Stomach (tissue), 9 donors: Measurements from ENCODE around the gene SYCE3. TPM values are rescaled to one million over a fixed set of nuclear protein-coding genes. Genes with fewer than 3 reads are reported as not detected.

Experiments used
- DNase-seq, 2 donors: peaks; one replicate each; pipeline versions ENCODE4 v3.0.0 to v3.0.0-alpha.2; 2013 to 2019
- H3K27ac ChIP-seq, 5 donors: fragments of 200-600 bp in 4 of 5; sonication (generic) in 4 of 5; one replicate each; pipeline ENCODE4 v1.5.1; 2013 to 2019; ENCODE audit warnings: mild to moderate bottlenecking in 1 of 5, moderate library complexity in 1 of 5
- H3K27me3 ChIP-seq, 3 donors: fragments of 200-600 bp; sonication (generic); one replicate each; pipeline ENCODE4 v1.5.1; 2017 to 2019; ENCODE audit warnings: mixed run types in 1 of 3
- H3K36me3 ChIP-seq, 4 donors: fragments of 200-600 bp; sonication (generic); 1 replicate in 3 of 4; 2 replicates in 1 of 4; pipeline ENCODE4 v1.5.1; 2016 to 2019
- H3K4me1 ChIP-seq, 4 donors: fragments of 200-600 bp; sonication (generic); one replicate each; pipeline ENCODE4 v1.5.1; 2016 to 2019
- H3K4me3 ChIP-seq, 4 donors: fragments of 200-600 bp; sonication (generic) in 3 of 4; one replicate each; pipeline ENCODE4 v1.5.1; 2016 to 2019; ENCODE audit warnings: mild to moderate bottlenecking in 1 of 4
- H3K9me3 ChIP-seq, 4 donors: fragments of 200-600 bp; sonication (generic); one replicate each; pipeline ENCODE4 v1.5.1; 2016 to 2019
- EP300 ChIP-seq: sonication (generic); formaldehyde crosslinking; IDR thresholded peaks from one replicate; pipeline ENCODE4 v1.6.1; 2017; ENCODE audit warnings: antibody characterized with exemption
- POLR2A ChIP-seq, 4 donors: fragments of 450-650 bp; IDR thresholded peaks; one replicate each; pipeline ENCODE4 v1.6.1; 2016; ENCODE audit warnings: antibody characterized with exemption in 4 of 4, control low read depth in 2 of 4, mild to moderate bottlenecking in 1 of 4, moderate library complexity in 1 of 4
- POLR2AphosphoS5 ChIP-seq, 3 donors: sonication (generic); formaldehyde crosslinking; IDR thresholded peaks; one replicate each; pipeline ENCODE4 v1.6.1; 2016; ENCODE audit warnings: antibody characterized with exemption in 3 of 3
- WGBS, 5 donors: extraction: QIAGEN DNeasy Blood & Tissue Kit in 3 of 5; methylation state at CpG; one replicate each; pipeline versions ENCODE4 v1.1.5 to v1.1.7; 2013 to 2018; 5-methylcytosine and 5-hydroxymethylcytosine counted together
- intact Hi-C: fragments of 100-400 bp; cut with DNase I; formaldehyde crosslinking; loops from one replicate; pipeline ENCODE4 v1.15.1; 2023; ENCODE audit warnings: low total_unique reads
- polyA plus RNA-seq, 3 donors: library from polyadenylated mRNA; stranded (reverse); fragments of 200-250 nt; gene quantifications; one replicate each; pipeline ENCODE4 v1.2.3, GENCODE V29; 2013
- total RNA-seq, 5 donors: library from RNA; depleted of rRNA; stranded (reverse); fragments of >200 nt; gene quantifications; one replicate each; pipeline versions ENCODE4 v1.1.0 to v1.2.3, GENCODE V29; 2014 to 2016
- TF ChIP-seq, protein P1 (sequence below), 7 experiments: fragments of 450-650 bp in 4 of 7; fragments of 200-600 bp in 3 of 7; sonication (generic) in 3 of 7; IDR thresholded peaks; one replicate each; pipeline ENCODE4 v1.5.1; 2016 to 2019; ENCODE audit warnings: antibody characterized with exemption in 7 of 7, control low read depth in 2 of 7, mild to moderate bottlenecking in 1 of 7
- donor health status: healthy with polysubstance abuse.
- donor health status: Bipolar disorder and iron deficiency.
- donor health status: healthy.

The SYCE3 gene
- total and polyA plus RNA-seq, 8 donors = 0.80 to 1.9 TPM; not detected in 6

- WGBS, 5 donors = 86 to 97% (median 91%) methylated on average over 23 to 44 of the region's 44 CpGs
- Histone ChIP-seq H3K4me3 (no peak overlapping the region), H3K36me3 (peaks cover 27 to 40% (median 39%) of the 10 kb centered on the region in 4 donors), H3K9me3 (no peaks in the 10 kb centered on the region), H3K4me1 (peaks cover 22 to 39% (median 33%) of the 10 kb centered on the region in 4 donors), H3K27ac (no peak overlapping the region), H3K27me3 (no peaks in the 10 kb centered on the region)
- intact Hi-C loops = loop anchor here (10.0 kb wide), 1 partner anchor 250 kb away; the partner anchor contains the start of gene HDAC10
- TF ChIP-seq POLR2A (IDR thresholded peaks at IDR 0.05) = no peak
- no peak for TF ChIP-seq POLR2AphosphoS5 (IDR thresholded peaks at IDR 0.05)
- TF ChIP-seq, protein P1, sequence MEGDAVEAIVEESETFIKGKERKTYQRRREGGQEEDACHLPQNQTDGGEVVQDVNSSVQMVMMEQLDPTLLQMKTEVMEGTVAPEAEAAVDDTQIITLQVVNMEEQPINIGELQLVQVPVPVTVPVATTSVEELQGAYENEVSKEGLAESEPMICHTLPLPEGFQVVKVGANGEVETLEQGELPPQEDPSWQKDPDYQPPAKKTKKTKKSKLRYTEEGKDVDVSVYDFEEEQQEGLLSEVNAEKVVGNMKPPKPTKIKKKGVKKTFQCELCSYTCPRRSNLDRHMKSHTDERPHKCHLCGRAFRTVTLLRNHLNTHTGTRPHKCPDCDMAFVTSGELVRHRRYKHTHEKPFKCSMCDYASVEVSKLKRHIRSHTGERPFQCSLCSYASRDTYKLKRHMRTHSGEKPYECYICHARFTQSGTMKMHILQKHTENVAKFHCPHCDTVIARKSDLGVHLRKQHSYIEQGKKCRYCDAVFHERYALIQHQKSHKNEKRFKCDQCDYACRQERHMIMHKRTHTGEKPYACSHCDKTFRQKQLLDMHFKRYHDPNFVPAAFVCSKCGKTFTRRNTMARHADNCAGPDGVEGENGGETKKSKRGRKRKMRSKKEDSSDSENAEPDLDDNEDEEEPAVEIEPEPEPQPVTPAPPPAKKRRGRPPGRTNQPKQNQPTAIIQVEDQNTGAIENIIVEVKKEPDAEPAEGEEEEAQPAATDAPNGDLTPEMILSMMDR (IDR thresholded peaks at IDR 0.05) = no peak
- TF ChIP-seq EP300 = no peak
- peak in 1 of 2 donors; percentile 21 for DNase-seq
These were observed 58.1 kb downstream of the SYCE3 start for GRCh38 chr22:50504369-50505211.

GRCh38 chr22:50503475-50504145, 59.1 kb downstream of the SYCE3 start:
- DNase-seq = peak in 1 of 2 donors; percentile 18
- H3K4me3 ChIP-seq = no peak overlapping the region
- no peaks in the 10 kb centered on the region for H3K9me3 ChIP-seq
- peaks cover 12 to 30% (median 26%) of the 10 kb centered on the region in 4 donors for H3K4me1 ChIP-seq
- no peaks in the 10 kb centered on the region for H3K27me3 ChIP-seq
- H3K27ac ChIP-seq = no peak overlapping the region
- peaks cover 27 to 40% (median 39%) of the 10 kb centered on the region in 4 donors for H3K36me3 ChIP-seq
- TF ChIP-seq POLR2AphosphoS5 (IDR thresholded peaks at IDR 0.05) (no peak), POLR2A (IDR thresholded peaks at IDR 0.05) (no peak), EP300 (no peak)
- TF ChIP-seq, protein P1 (IDR thresholded peaks at IDR 0.05) = no peak
- intact Hi-C loops = loop anchor here (10.0 kb wide), 1 partner anchor 249 kb away; the partner anchor contains the start of gene HDAC10
- 87 to 94% (median 88%) methylated on average over 11 to 24 of the region's 26 CpGs for WGBS, 5 donors

DNA sequence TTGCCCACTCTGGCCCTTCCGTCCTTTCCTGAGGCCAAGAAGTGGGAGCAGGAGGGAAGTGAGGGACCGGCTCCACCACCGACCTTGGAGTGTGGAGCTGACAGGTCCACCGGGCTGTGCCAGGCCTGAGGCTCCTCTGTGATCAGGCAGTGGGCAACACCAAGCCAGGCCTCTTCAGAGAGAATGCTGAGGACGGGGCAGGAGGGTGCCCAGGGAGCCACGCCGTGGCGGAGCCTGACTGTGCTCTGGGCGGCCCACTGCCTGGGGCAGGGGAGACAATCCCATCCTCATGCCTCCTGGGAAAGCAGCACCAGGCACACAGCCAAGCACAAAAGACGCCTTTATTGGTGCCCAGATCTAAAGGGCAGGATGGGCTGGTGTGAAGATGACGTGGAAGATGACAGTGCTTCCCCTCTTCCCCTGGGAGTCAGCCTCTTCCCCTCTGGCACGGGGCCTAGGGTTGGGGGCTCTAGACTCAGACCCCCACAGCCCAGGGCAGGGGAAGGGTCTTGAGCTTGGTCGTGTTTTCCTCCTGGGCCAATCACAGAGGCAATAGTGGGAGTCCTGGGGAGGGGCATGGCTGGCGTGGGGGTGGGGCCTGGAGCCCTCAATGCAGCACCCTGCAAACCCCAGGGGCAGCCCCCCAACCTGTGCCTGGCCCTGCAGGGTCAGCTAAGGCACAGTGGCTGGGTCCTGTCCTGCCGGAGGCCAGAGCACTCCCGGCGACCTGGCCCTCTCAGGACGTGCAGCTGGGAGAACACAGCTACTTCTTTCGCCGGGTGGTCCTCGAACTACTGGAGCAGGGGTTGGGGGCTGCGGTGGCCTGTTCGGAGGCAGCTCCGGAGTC, 59.9 kb downstream of the SYCE3 start:
- Histone ChIP-seq H3K36me3 (peaks cover 27 to 40% (median 39%) of the 10 kb centered on the region in 4 donors), H3K4me3 (no peak overlapping the region), H3K27me3 (peaks cover 0 to 1% (median 0%) of the 10 kb centered on the region in 3 donors), H3K27ac (no peak overlapping the region), H3K9me3 (no peaks in the 10 kb centered on the region), H3K4me1 (peaks cover 11 to 35% (median 26%) of the 10 kb centered on the region in 4 donors)
- no peak for TF ChIP-seq POLR2A (IDR thresholded peaks at IDR 0.05)
- no peak for TF ChIP-seq EP300
- TF ChIP-seq POLR2AphosphoS5 (IDR thresholded peaks at IDR 0.05) = no peak
- TF ChIP-seq, protein P1 (IDR thresholded peaks at IDR 0.05) = no peak
- 83 to 91% (median 88%) methylated on average over 19 to 24 of the region's 24 CpGs for WGBS, 5 donors
- intact Hi-C loops = loop anchor here (10.0 kb wide), 1 partner anchor 248 kb away; the partner anchor contains the start of gene HDAC10
- peak in 1 of 2 donors; percentile 9 for DNase-seq
